ENCODE results near the gene CDC42EP4.
"Not testable (repeated sequence)": the region's sequence is repeated elsewhere in the genome, so short reads cannot be mapped to it uniquely, and the experiment has no call there.

Gene CDC42EP4

DNA sequence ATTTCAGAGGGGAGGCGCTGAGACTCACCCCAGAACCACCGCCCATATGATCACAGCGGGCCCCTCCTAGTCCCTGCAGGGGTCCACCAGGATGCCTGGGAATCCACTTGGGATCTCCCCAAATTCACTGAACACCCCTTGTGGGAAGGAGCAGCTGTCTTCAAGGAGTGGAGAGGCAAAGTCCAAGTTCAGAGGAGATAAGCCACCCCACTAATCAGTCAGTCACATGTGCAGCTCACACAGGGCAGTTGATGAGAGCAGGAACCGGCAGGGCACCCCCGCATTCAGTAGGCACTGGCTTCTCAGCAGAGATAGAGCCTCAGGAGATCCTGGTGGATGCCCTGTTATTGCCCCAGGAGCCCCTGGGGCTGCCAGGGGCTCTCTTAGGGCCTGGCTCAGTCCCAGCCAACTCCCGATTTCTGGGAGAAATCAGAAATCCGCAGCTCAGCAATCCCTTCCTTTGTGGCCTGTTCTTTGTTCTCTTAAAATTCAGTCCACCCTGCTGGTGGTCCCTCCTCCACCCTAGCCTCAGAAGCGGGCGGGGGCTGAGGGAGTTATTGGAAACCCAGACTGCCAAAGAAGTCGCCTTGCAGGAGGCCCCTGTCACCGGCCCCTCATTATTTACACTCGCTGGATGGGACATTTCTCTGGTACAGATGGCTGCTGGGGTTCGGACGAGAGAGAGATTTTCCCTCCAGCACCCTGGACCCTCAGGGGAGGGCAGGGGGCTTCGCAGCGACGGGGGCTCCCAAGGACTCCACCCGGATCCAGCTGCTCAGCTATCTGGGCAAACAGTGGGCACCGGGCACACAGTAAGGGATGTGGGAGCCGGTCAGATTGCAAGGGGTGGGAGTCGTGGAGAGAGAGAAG lies 1.8 kb downstream of the CDC42EP4 start:
- H3K36me3 ChIP-seq (ENCODE audit: control insufficient read depth in 2 of 2, insufficient read depth in 1 of 2, low read length in 2 of 2), result peaks cover 0 to 6% of the 10 kb centered on the region in 2 experiments; a peak in 1 of 3 replicates
- POLR2A ChIA-PET, result interaction anchor here (1.0 to 2.7 kb wide), 10 partner anchors 8 to 78 kb away, joined by 4 to 33 read pairs (median 6); a partner anchor contains a TSS
- CTCF ChIA-PET, result interaction anchor here (0.5 to 7.7 kb wide), 15 partner anchors 10 to 606 kb away, joined by 3 to 50 read pairs (median 4); no protein-coding TSS in a partner anchor
- H3K4me1 ChIP-seq (ENCODE audit: control insufficient read depth, insufficient read depth, low read length), result peaks cover 31% of the 10 kb centered on the region
- 0 out of 2 replicates have a peak, but pooled peaks have one; percentile 20 for TF ChIP-seq GLIS2 (tag by site-specific recombination; IDR thresholded peaks at IDR 0.05)
- TF ChIP-seq ZNF248 (tag by site-specific recombination; IDR thresholded peaks at IDR 0.05), result no peak
- 0 out of 2 replicates have a peak, but pooled peaks have one; percentile 11 for TF ChIP-seq EGR2 (tag by site-specific recombination; IDR thresholded peaks at IDR 0.05; ENCODE audit: low read depth)
- TF ChIP-seq, protein P1, sequence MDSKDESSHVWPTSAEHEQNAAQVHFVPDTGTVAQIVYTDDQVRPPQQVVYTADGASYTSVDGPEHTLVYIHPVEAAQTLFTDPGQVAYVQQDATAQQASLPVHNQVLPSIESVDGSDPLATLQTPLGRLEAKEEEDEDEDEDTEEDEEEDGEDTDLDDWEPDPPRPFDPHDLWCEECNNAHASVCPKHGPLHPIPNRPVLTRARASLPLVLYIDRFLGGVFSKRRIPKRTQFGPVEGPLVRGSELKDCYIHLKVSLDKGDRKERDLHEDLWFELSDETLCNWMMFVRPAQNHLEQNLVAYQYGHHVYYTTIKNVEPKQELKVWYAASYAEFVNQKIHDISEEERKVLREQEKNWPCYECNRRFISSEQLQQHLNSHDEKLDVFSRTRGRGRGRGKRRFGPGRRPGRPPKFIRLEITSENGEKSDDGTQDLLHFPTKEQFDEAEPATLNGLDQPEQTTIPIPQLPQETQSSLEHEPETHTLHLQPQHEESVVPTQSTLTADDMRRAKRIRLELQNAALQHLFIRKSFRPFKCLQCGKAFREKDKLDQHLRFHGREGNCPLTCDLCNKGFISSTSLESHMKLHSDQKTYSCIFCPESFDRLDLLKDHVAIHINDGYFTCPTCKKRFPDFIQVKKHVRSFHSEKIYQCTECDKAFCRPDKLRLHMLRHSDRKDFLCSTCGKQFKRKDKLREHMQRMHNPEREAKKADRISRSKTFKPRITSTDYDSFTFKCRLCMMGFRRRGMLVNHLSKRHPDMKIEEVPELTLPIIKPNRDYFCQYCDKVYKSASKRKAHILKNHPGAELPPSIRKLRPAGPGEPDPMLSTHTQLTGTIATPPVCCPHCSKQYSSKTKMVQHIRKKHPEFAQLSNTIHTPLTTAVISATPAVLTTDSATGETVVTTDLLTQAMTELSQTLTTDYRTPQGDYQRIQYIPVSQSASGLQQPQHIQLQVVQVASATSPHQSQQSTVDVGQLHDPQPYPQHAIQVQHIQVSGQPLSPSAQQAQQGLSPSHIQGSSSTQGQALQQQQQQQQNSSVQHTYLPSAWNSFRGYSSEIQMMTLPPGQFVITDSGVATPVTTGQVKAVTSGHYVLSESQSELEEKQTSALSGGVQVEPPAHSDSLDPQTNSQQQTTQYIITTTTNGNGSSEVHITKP (tag by site-specific recombination; IDR thresholded peaks at IDR 0.05), result peak; percentile 95
- peak; percentile 41 for TF ChIP-seq ZNF335 (tag by site-specific recombination; conservative IDR thresholded peaks at IDR 0.05)
- TF ChIP-seq ZIC2 (tag by site-specific recombination; IDR thresholded peaks at IDR 0.05), result peak; percentile 63
- TF ChIP-seq, protein P2, sequence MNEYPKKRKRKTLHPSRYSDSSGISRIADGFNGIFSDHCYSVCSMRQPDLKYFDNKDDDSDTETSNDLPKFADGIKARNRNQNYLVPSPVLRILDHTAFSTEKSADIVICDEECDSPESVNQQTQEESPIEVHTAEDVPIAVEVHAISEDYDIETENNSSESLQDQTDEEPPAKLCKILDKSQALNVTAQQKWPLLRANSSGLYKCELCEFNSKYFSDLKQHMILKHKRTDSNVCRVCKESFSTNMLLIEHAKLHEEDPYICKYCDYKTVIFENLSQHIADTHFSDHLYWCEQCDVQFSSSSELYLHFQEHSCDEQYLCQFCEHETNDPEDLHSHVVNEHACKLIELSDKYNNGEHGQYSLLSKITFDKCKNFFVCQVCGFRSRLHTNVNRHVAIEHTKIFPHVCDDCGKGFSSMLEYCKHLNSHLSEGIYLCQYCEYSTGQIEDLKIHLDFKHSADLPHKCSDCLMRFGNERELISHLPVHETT (tag by site-specific recombination; IDR thresholded peaks at IDR 0.05), result no peak
- 0 out of 2 replicates have a peak, but pooled peaks have one; percentile 26 for TF ChIP-seq ZFP69B (tag by site-specific recombination; IDR thresholded peaks at IDR 0.05)
- TF ChIP-seq, protein P3, sequence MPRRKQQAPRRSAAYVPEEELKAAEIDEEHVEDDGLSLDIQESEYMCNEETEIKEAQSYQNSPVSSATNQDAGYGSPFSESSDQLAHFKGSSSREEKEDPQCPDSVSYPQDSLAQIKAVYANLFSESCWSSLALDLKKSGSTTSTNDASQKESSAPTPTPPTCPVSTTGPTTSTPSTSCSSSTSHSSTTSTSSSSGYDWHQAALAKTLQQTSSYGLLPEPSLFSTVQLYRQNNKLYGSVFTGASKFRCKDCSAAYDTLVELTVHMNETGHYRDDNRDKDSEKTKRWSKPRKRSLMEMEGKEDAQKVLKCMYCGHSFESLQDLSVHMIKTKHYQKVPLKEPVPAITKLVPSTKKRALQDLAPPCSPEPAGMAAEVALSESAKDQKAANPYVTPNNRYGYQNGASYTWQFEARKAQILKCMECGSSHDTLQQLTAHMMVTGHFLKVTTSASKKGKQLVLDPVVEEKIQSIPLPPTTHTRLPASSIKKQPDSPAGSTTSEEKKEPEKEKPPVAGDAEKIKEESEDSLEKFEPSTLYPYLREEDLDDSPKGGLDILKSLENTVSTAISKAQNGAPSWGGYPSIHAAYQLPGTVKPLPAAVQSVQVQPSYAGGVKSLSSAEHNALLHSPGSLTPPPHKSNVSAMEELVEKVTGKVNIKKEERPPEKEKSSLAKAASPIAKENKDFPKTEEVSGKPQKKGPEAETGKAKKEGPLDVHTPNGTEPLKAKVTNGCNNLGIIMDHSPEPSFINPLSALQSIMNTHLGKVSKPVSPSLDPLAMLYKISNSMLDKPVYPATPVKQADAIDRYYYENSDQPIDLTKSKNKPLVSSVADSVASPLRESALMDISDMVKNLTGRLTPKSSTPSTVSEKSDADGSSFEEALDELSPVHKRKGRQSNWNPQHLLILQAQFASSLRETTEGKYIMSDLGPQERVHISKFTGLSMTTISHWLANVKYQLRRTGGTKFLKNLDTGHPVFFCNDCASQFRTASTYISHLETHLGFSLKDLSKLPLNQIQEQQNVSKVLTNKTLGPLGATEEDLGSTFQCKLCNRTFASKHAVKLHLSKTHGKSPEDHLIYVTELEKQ (tag by site-specific recombination; IDR thresholded peaks at IDR 0.05; ENCODE audit: borderline replicate concordance), result no peak
- TF ChIP-seq ZFHX2 (tag by site-specific recombination; conservative IDR thresholded peaks at IDR 0.05), result peak; percentile 23; the same call in 1 of the 2 replicates
- peak overlapping the region; percentile 86 for H3K4me3 ChIP-seq (ENCODE audit: low read depth, low read length)
- no peaks in the 10 kb centered on the region for H3K9me3 ChIP-seq (ENCODE audit: control insufficient read depth, insufficient read depth, low read depth, low read length)
- H3K27ac ChIP-seq (ENCODE audit: extremely low read depth, low read depth, low read length), result peak overlapping the region; percentile 88

DNA sequence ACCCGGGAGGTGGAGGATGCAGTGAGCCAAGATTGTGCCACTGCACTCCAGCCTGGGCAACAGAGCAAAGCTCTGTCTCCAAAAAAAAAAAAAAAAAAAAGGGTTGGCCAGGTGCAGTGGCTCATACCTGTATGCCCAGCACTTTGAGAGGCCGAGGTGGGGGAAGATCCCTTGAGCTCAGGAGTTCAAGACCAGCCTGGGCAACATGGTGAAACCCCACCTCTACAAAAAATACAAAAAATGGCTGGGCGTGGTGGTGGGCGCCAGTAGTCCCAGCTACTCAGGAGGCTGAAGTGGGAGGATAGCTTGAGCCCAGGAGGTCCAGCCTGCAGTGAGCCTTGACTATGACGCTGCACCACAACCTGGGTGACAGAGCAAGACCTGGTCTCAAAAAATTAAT lies 2.8 kb downstream of the CDC42EP4 start:
- not testable (repeated sequence) for H3K36me3 ChIP-seq (ENCODE audit: control insufficient read depth in 2 of 2, insufficient read depth in 1 of 2, low read length in 2 of 2); H3K9me3 ChIP-seq (ENCODE audit: control insufficient read depth, insufficient read depth, low read depth, low read length); H3K27ac ChIP-seq (ENCODE audit: extremely low read depth, low read depth, low read length); H3K4me3 ChIP-seq (ENCODE audit: low read depth, low read length)
- peaks cover 35% of the 10 kb centered on the region for H3K4me1 ChIP-seq (ENCODE audit: control insufficient read depth, insufficient read depth, low read length)
- TF ChIP-seq, protein P4, sequence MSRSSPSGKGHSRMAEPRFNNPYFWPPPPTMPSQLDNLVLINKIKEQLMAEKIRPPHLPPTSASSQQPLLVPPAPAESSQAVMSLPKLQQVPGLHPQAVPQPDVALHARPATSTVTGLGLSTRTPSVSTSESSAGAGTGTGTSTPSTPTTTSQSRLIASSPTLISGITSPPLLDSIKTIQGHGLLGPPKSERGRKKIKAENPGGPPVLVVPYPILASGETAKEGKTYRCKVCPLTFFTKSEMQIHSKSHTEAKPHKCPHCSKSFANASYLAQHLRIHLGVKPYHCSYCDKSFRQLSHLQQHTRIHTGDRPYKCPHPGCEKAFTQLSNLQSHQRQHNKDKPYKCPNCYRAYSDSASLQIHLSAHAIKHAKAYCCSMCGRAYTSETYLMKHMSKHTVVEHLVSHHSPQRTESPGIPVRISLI (tag by site-specific recombination; IDR thresholded peaks at IDR 0.05), result peak; percentile 91
- ChIA-PET POLR2A (interaction anchor here (0.6 to 1.5 kb wide), 8 partner anchors 9 to 114 kb away, joined by 3 to 8 read pairs (median 4); no protein-coding TSS in a partner anchor), CTCF (interaction anchor here (0.9 to 7.7 kb wide), 3 partner anchors 38 to 61 kb away, joined by 3 to 50 read pairs (median 7); no protein-coding TSS in a partner anchor)

Data from HEK293 (cell line).